HTERT RPE-1 (cell line): ENCODE measurements around the gene TPO.
"Not testable (repeated sequence)": the region's sequence is repeated elsewhere in the genome, so short reads cannot be mapped to it uniquely, and the experiment has no call there.

Source experiments
- in situ Hi-C: fragments of 300-500 bp; cut with MboI; formaldehyde crosslinking; loops from 4 replicates; pipeline ENCODE4 v1.14.3; 2020; ENCODE audit warnings: low sequenced_read_pairs

TPO gene

DNA sequence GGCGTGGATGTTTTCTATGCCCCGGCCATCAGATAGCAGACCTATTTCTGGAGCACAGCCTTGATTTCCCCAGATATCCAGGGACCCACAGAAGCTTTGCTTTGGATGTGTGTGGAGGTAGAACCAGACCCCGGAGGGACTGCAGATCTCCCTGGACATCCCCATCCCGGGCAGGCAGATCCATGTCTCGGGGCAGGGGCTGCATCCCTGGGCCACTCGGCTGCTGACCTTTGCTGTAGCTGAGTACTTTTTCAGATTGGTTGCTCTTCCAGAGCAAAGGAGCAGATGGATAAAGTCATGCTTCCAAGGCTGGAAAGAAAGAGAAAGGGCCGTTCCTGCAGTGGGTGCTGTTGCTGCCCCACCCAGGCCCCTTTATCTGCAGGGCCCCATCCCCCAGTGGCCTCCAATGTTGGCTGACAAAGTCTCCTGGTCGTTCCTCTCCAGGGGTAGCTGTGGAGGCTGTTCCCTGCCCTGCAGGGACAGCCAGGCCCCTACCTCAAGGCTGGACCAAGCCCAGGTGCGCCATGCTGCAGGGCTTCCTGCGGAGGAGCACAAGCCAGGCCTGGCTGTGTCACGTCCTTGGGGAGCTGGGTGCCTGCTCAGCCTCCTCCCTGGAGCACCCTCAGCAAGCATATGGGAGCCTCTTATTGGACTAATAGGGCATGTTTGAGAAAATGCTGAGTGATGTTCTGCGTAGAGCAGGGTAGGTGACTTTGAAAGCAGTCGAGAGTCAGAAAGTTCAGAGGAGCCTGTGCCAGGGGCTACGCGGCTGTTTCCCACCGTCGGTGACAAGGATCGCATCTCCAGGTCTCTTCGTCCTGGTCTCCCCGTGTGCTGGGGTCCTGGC, 68.4 kb downstream of the TPO start:
- in situ Hi-C loops: no loop called here

DNA sequence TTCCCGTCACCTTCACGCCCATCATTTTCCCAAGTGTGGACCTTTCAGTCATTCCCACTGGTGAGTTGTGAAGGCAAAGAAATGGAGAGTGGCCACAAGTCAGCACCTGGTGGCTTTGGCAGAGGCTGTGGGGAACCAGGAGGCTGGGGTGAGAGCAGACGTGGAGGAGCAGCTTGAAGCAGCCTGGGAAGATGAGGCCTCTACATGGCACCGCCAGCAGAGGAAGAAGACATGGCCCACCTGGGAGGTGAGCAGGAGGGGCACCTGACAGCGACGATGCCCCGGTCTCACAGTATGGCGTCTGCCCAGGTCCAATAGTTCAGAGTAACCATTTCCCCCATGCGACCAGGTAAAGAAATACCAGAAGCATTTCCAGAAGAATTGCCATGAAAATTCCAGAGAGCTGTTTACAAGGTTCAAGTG, 69.0 kb downstream of the TPO start:
- in situ Hi-C loops: no loop called here

DNA sequence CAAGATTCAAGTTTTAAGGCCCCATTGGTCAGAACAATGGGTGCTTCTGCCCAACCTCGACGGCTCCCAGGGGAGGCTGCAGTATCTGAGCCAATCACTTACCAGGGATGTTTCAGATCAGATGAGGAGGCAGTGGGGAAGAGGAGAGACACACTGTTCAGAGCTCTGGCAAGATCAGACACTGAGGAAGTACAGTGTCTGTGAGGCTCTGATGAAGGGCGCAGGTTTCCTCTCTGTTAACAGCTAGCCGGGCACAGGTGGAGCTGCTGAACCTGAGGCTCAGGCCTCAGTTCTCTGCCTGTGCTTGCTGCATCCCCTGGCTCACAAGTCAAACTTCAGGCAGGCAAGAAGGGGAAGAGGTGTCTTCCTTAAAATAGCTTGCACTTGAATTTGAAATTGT, 69.7 kb downstream of the TPO start:
- in situ Hi-C loops: no loop called here

DNA sequence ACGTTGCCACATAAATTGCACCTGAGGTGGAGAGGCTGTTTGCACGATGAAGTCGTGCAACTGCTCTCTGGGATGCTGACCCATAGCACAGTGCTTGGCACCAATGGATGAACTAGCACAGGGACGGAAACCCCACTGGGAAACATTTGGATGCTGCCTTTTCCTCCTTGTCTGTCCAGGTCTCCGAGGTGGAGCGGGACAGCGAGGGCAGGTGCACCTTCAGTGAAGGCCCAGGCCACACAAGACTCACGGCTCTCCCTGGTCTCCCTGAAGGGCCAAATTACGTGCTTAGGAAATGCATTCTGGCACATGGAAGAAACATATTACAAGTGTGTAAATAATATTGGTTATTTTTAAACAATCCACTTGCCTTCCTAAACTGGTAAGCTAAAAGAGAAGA, 70.3 kb downstream of the TPO start:
- in situ Hi-C loops: no loop called here

DNA sequence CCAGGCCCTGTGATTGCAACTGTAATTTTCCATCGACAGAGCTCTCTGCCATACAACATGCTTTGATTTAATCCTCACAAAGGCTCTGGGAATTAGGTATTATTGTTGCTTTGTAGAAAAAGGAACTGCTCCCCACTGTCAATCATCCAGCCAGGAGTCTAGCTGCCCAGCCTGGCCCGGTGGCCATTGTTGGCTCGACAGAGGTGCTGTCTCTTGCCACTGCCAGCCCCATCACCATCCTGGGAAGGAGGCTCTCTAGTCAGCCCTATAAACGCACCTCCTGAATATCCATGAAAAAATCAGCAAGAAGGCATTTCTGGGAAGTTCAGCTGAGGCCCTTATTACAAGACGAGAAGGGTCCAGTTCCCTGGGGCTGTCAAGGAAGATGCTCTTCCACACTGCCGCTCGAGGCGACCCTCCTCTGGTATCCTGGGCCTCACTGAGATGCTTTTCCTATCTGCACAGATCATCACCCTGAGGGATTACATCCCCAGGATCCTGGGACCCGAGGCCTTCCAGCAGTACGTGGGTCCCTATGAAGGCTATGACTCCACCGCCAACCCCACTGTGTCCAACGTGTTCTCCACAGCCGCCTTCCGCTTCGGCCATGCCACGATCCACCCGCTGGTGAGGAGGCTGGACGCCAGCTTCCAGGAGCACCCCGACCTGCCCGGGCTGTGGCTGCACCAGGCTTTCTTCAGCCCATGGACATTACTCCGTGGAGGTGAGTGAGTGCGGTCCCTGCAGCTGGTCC, 71.0 kb downstream of the TPO start:
- in situ Hi-C loops: no loop called here

DNA sequence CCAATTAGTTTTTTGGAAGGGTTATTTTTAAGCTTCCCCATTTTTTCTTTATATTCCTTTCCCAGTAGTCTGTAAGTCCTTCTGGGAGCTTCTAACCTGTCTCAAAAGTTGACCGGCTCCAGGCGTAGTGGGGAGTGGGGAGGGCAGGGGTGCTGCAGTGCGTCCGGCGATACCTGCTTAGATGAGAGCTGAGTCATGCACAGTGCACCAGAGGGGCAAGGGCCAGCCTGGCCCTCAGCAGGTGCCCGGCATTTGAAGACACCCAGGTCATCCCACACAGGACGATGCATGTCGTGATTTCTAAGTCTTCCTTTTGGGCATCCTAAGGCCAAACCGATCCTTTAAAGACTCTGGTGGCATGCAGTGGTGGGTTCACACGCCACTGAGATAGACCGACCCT, 73.4 kb downstream of the TPO start:
- in situ Hi-C loops: no loop called here

DNA sequence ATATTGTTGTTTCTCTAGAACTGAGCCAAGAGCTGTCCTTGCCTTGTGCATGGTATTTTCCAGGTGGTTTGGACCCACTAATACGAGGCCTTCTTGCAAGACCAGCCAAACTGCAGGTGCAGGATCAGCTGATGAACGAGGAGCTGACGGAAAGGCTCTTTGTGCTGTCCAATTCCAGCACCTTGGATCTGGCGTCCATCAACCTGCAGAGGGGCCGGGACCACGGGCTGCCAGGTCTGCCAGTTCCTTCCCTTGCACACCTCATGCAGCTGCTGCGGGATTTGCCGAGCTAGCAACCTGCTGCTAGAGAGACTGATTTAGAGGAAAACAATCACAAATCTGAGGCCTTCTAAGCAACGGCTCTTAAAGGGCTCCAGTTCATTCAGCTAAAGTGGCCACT, 74.5 kb downstream of the TPO start:
- in situ Hi-C loops: no loop called here

DNA sequence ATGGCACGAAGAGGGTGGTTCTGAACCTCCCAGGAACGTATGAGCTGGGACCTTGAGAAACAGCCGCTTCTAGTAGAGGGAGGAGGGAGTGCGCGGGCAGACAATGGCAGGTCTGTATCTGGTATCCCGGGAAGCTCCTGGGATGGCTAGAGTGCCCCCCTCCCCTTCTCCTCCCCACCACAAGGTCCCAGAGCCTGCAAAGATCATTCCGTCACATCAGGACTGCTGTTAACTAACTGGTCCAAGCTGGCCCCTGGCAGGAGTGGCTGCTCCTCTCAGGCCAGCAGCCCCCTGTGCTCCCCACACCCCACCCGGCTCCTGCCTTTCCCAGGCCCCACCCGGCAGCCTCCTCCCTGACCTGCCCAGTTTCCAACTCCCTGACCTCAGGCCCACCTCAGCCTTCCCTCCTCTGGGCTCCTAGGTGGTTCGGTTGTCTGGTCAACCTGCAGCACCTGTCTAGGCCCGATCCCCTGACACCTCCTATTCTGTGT, 75.0 kb downstream of the TPO start:
- in situ Hi-C loops: no loop called here

DNA sequence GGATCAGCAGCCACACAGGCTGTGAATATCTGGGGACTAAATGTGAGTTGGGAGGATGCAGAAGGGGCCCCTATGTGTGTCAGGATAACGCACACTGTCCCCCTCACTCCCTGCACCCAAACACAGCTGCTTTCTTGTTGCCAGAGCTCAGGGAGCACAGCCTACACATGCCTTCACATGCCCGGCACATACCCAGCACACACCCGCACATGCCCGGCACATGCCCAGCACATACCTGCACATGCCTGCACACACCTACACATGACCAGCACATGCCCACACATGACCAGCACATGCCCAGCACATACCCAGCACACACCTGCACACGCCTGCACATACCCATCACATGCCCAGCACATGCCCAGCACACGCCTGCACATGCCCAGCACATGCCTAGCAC, 75.6 kb downstream of the TPO start:
- in situ Hi-C loops: no loop called here

DNA sequence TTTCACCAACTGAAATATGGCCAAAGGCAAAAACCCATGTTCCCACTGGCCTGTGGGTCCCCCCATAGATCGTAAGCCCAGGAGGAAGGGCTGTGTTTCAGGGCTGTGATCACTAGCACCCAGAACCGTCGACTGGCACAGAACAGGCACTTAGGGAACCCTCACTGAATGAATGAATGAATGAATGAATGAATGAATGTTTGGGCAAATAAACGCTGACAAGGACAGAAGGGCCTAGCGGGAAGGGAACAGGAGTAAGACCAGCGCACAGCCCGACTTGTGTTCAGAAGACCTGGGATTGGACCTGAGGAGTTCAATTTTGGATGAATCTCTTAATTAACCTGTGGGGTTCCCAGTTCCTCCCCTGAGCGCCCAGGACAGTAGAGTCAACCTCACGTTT, 76.2 kb downstream of the TPO start:
- in situ Hi-C loops: no loop called here

DNA sequence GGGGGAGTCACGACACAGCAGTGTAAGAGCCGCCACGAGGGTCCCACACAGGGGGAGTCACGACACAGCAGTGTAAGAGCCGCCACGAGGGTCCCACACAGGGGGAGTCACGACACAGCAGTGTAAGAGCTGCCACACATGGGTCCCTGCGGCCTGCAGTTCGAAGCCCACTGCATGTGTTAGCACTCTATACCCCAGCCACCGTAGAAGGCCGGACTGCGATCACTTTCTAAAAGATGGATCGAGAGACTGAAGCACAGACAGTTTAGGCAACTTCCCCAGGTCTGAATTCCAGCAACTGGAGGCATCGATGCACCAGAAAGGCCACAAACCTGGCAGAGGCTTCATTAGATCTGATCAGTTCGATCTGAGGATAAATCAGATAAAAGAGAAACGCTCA, 77.1 kb downstream of the TPO start:
- in situ Hi-C loops: not testable (repeated sequence)

DNA sequence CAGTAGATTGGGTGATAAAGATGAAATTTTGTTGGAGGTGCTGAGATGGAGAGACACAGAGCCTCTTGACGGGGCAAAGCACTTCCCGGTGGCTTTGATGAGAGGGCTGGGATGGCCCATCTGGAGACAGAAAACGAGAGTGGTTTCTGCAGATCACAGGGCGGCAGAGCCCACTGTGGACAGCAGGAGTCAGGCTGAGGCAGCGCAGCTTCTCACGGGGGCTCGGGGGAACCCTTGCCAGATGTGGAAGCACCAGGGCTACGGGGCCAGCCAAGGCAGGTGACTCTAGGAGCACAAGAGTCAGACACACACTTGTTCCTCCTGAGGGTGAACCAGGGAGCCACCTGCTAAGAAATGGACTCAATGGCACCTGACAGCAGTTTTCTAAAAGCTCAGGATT, 78.5 kb downstream of the TPO start:
- in situ Hi-C loops: no loop called here

DNA sequence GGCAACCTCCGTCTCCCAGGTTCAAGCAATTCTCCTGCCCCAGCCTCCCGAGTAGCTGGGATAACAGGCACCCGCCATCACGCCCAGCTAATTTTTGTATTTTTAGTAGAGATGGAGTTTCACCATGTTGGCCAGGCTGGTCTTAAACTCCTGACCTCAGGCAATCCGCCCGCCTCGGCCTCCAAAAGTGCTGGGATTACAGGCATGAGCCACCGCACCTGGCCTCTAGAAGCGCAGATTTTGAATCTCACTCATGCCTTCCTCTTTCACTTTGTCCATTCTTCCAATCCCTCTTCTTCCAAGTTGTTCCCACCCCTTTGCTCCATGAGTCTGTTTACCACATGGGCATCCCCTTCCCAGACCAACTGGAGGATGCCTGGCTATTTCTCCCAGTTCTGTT, 79.0 kb downstream of the TPO start:
- in situ Hi-C loops: not testable (repeated sequence)

DNA sequence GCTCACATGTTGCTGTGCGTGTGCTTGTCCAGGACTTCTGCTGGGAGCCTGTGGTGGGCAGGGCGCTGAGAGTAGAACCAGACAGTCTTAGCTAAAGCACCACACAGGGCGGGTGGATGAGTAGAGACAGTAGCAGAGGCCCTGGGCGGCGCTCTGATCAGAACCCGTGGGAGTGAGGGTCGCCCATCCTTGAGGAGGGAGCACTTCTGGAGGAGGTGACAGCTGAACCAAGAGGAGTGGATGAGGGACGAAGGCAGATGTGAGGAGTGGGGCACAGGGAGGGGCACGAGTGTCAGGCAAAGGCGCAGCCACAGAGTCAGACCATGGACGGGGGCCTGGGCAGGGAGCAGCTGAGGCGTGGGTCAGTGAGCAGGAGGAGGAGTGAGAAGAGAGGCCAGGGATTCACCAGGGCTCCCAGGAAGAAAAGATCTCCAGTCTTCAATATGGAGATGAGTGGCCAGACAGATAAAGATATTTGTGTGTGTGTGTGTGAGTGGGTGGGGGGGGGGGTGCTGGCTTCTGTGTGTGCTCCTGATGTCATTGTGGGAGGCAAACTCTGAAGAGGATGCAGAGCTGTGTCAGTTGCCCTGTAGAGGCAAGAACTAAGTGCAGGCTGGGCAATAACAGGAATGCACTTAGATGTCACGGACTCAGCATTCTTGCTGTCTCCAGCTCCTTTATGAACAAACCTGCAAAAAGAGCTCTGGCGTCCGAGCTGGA, 79.6 kb downstream of the TPO start:
- in situ Hi-C loops: no loop called here

DNA sequence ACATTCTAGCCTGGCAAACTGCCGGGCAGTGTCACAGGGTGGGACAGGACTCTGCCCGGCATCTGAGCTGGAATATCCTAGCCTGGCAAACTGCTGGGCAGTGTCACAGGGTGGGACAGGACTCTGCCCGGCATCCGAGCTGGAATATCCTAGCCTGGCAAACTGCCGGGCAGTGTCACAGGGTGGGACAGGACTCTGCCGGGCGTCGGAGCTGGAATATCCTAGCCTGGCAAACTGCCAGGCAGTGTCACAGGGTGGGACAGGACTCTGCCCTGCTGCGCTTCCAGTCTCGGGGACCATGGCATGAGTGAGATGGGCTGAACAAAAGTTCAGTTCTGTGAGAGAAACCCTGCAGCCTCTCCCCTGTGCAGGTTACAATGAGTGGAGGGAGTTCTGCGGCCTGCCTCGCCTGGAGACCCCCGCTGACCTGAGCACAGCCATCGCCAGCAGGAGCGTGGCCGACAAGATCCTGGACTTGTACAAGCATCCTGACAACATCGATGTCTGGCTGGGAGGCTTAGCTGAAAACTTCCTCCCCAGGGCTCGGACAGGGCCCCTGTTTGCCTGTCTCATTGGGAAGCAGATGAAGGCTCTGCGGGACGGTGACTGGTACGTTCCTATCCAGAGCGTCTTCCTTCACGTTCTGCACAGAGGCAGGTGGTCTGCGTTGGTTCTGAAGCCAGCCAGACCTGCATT, 80.3 kb downstream of the TPO start:
- in situ Hi-C loops: no loop called here

DNA sequence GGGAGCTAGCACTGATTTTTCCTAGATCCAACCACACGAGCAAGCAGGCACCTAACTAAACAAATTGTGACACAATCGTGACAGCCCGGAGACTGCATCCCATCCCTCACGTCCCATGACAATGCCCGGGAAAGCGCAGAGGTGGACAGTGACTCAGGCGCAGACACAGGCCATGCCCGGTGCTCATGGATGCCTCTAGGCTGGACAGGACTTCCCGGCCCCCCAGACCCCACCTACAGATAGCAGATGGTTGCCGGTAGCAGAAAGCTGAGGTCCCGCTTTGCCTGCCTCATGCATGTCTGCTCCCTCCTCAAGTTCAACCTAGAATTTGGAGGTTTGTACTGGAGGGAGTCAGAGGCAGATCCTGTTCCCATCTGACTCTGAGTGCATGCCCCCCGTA, 81.0 kb downstream of the TPO start:
- in situ Hi-C loops: no loop called here

DNA sequence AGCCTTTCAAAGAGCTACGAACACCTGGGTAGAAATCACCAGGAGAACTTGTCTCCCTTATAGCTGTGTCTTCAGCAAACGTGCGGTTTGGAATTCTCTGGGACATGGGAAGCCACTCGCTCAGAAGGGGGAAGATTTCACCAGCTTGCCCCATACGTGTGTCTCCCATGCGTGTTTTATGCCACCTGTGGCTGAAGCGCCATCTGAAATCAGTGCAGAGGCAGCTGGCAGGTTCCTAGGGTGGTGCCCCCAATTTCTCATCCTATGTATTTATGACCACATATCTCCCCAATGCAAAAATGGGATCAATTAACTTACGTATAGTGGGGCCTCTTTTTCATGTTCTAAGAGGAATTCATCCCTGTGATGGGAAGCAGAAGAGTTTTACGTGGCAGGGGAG, 81.6 kb downstream of the TPO start:
- in situ Hi-C loops: no loop called here

DNA sequence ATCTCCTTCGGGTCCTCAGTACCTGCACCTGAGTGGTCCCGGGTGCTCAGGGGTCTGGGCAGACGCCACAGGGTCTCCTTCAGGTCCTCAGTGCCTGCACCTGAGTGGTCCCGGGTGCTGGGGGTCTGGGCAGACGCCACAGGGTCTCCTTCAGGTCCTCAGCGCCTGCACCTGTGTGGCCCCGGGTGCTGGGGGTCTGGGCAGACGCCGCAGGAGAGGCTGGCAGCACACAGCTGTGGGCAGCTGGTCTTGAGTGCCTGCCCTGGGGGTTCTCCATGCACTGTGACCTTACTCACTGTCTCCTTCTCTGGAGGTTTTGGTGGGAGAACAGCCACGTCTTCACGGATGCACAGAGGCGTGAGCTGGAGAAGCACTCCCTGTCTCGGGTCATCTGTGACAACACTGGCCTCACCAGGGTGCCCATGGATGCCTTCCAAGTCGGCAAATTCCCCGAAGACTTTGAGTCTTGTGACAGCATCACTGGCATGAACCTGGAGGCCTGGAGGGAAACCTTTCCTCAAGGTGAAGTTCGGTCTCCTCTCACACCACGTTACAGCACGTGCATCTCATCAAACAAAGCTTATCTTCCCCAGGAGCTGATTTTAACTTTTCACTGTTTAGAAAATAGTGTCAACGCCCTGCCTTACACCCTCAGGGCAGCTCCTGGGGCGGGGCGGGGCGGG, 82.6 kb downstream of the TPO start:
- in situ Hi-C loops: no loop called here

DNA sequence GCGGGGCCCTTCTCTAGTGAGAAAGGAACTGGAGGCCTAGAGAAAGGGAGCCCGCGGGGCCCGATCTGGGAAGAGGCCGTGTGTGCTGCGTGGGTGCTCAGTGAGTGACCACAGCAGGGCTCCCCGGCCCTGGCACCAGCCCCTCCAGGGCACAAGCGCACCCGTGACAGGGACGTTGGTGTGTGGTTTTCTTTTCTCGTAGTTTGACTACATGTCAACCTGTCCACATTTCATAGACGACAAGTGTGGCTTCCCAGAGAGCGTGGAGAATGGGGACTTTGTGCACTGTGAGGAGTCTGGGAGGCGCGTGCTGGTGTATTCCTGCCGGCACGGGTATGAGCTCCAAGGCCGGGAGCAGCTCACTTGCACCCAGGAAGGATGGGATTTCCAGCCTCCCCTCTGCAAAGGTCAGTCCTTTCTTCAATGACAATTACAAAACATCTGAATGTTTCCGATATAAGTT, 83.1 kb downstream of the TPO start:
- in situ Hi-C loops: no loop called here

DNA sequence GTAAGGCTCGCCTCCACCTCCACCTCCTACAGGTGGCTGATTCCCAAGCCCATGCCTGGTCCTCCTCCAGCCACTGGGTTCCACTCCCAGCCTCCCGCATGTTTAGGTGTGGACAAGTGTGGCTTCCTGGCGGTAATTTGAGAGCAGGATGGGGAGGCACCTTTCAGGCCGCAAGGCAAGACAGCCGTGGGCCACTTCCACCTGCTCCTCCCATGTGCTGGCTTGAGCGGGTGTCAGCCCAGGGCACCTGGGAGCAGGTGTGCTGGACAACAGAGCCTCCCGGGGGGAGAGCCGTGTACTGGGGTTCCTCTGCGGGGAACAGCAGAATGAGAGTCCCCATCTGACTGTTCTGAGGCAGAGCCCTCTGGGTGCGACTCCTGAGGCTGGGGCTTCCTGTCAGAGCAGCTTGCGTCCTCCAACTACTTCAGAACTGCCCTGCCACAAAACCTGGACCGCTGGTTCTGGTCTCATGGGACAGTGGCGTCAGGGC, 83.9 kb downstream of the TPO start:
- in situ Hi-C loops: no loop called here
